Activated CD4-positive, alpha-beta T cell treated with anti-CD3 and anti-CD28 coated beads for 36 hours (primary cell): ENCODE data around the gene STAU1. TPM values are rescaled to one million over a fixed set of nuclear protein-coding genes. Genes with fewer than 3 reads are reported as not detected.
"Not testable (repeated sequence)": the region's sequence is repeated elsewhere in the genome, so short reads cannot be mapped to it uniquely, and the experiment has no call there.

ENCODE experiments used
- ATAC-seq: fragments of 200-7000 bp; cut with Tn5 transposase; one replicate; pipeline ENCODE4 v1.10.0; 2021; ENCODE audit warnings: mild to moderate bottlenecking, moderate library complexity
- CTCF ChIA-PET: fragments of 350-600 bp; sonication (Branson Sonifier 250); formaldehyde crosslinking; loops from one replicate; lab custom pipeline; 2021; ENCODE audit warnings: antibody characterized with exemption; lab: Charles Lee
- POLR2A ChIA-PET: fragments of 350-600 bp; sonication (Branson Sonifier 250); formaldehyde crosslinking; loops from one replicate; lab custom pipeline; 2021; ENCODE audit warnings: antibody characterized with exemption, inconsistent platforms; lab: Charles Lee
- DNase-seq: peaks from one replicate; pipeline ENCODE4 v3.0.0-alpha.2; 2020
- H3K27ac Mint-ChIP-seq: one replicate; pipeline ENCODE4 v1.8.0; 2021; ENCODE audit warnings: mixed read lengths
- H3K27me3 Mint-ChIP-seq: one replicate; pipeline ENCODE4 v1.8.0; 2021; ENCODE audit warnings: mixed read lengths
- H3K36me3 Mint-ChIP-seq: one replicate; pipeline ENCODE4 v1.8.0; 2021; ENCODE audit warnings: low read depth, mixed read lengths
- H3K4me1 Mint-ChIP-seq: one replicate; pipeline ENCODE4 v1.8.0; 2021; ENCODE audit warnings: mixed read lengths
- H3K4me3 Mint-ChIP-seq: one replicate; pipeline ENCODE4 v1.8.0; 2021; ENCODE audit warnings: mild to moderate bottlenecking, moderate library complexity, mixed read lengths
- H3K9me3 Mint-ChIP-seq: one replicate; pipeline ENCODE4 v1.8.0; 2021; ENCODE audit warnings: low read depth, mixed read lengths
- intact Hi-C, 2 experiments: fragments of 100-400 bp; cut with DNase I in 1 of 2; cut with micrococcal nuclease in 1 of 2; formaldehyde crosslinking; loops; one replicate each; pipeline versions ENCODE4 v1.14.2 to v1.15.1; 2022 to 2024; cut with DNase I, micrococcal nuclease
- total RNA-seq, 2 experiments: library from RNA; stranded (reverse); gene quantifications; one replicate each; pipeline ENCODE4 v1.2.3, GENCODE V29; 2021

Gene STAU1
- total RNA-seq, 2 experiments from 2014 or later, result 72.6 to 83.7 TPM

GRCh38 chr20:49103019-49103418 is 85.1 kb downstream of the STAU1 start:
- DNase-seq (no peak), ATAC-seq (no peak)
- intact Hi-C loops, result no loop called here
- Mint-ChIP-seq H3K9me3 (no peaks in the 10 kb centered on the region), H3K27ac (peak overlapping the region; percentile 51), H3K36me3 (peaks cover 49% of the 10 kb centered on the region), H3K4me3 (no peak overlapping the region), H3K27me3 (no peaks in the 10 kb centered on the region), H3K4me1 (peaks cover 5% of the 10 kb centered on the region)
- ChIA-PET CTCF (interaction anchor here (1.3 kb wide), 1 partner anchor 114 kb away, joined by 4 read pairs; no protein-coding TSS in a partner anchor), POLR2A (interaction anchor here (0.6 kb wide), 1 partner anchor 39 kb away, joined by 3 read pairs; no protein-coding TSS in a partner anchor)

- no peak for ATAC-seq
- peaks cover 5% of the 10 kb centered on the region for H3K4me1 Mint-ChIP-seq
Observed at GRCh38 chr20:49100972-49101371, 87.2 kb downstream of the STAU1 start.

GRCh38 chr20:49100292-49100691 is 87.8 kb downstream of the STAU1 start:
- peaks cover 67% of the 10 kb centered on the region for H3K36me3 Mint-ChIP-seq
- ChIA-PET CTCF (interaction anchor here (1.5 kb wide), 1 partner anchor 25 kb away, joined by 5 read pairs; no protein-coding TSS in a partner anchor), POLR2A (interaction anchor here (0.7 kb wide), 1 partner anchor 12 kb away, joined by 3 read pairs; no protein-coding TSS in a partner anchor)
- H3K27ac Mint-ChIP-seq, H3K4me1 Mint-ChIP-seq, intact Hi-C loops, H3K9me3 Mint-ChIP-seq, H3K4me3 Mint-ChIP-seq, DNase-seq, ATAC-seq, H3K27me3 Mint-ChIP-seq: not testable (repeated sequence)

More at GRCh38 chr20:49100972-49101371, 87.2 kb downstream of the STAU1 start:
- Mint-ChIP-seq H3K4me3 (no peak overlapping the region), H3K36me3 (peaks cover 65% of the 10 kb centered on the region), H3K9me3 (no peaks in the 10 kb centered on the region), H3K27me3 (no peaks in the 10 kb centered on the region), H3K27ac (peak overlapping the region; percentile 56)
- ChIA-PET POLR2A (interaction anchor here (0.7 kb wide), 1 partner anchor 11 kb away, joined by 3 read pairs; no protein-coding TSS in a partner anchor), CTCF (interaction anchor here (1.3 to 1.5 kb wide), 2 partner anchors 26 to 116 kb away, joined by 5 read pairs; no protein-coding TSS in a partner anchor)
- intact Hi-C loops, result no loop called here
- DNase-seq, result no peak

- no peak overlapping the region for H3K27ac Mint-ChIP-seq
- POLR2A ChIA-PET, result interaction anchor here (1.1 kb wide), 1 partner anchor 26 kb away, joined by 3 read pairs; no protein-coding TSS in a partner anchor
- CTCF ChIA-PET, result interaction anchor here (0.7 kb wide), 2 partner anchors 52 to 783 kb away, joined by 3 read pairs; no protein-coding TSS in a partner anchor
Observed at GRCh38 chr20:49099011-49099410, 89.1 kb downstream of the STAU1 start.

GRCh38 chr20:49098136-49098535 is 90.0 kb downstream of the STAU1 start:
- DNase-seq (no peak), ATAC-seq (no peak)
- Mint-ChIP-seq H3K4me1 (peaks cover 5% of the 10 kb centered on the region), H3K27me3 (no peaks in the 10 kb centered on the region), H3K27ac (no peak overlapping the region), H3K9me3 (no peaks in the 10 kb centered on the region), H3K36me3 (peaks cover 70% of the 10 kb centered on the region), H3K4me3 (no peak overlapping the region)
- intact Hi-C loops, result no loop called here
- CTCF ChIA-PET, result interaction anchor here (0.7 kb wide), 1 partner anchor 784 kb away, joined by 3 read pairs; no protein-coding TSS in a partner anchor
- POLR2A ChIA-PET, result interaction anchor here (1.1 kb wide), 1 partner anchor 27 kb away, joined by 3 read pairs; no protein-coding TSS in a partner anchor

More at GRCh38 chr20:49099011-49099410, 89.1 kb downstream of the STAU1 start:
- peaks cover 5% of the 10 kb centered on the region for H3K4me1 Mint-ChIP-seq
- no peaks in the 10 kb centered on the region for H3K9me3 Mint-ChIP-seq
- H3K4me3 Mint-ChIP-seq, result no peak overlapping the region
- H3K27me3 Mint-ChIP-seq, result no peaks in the 10 kb centered on the region
- intact Hi-C loops, result no loop called here
- no peak for ATAC-seq
- DNase-seq, result no peak
- H3K36me3 Mint-ChIP-seq, result peaks cover 70% of the 10 kb centered on the region

- ChIA-PET CTCF (interaction anchor here (0.6 kb wide), 1 partner anchor 39 kb away, joined by 4 read pairs; no protein-coding TSS in a partner anchor), POLR2A (no interaction called here)
- Mint-ChIP-seq H3K4me1 (peaks cover 5% of the 10 kb centered on the region), H3K36me3 (peaks cover 68% of the 10 kb centered on the region), H3K27me3 (no peaks in the 10 kb centered on the region), H3K27ac (no peak overlapping the region), H3K9me3 (no peaks in the 10 kb centered on the region), H3K4me3 (no peak overlapping the region)
- intact Hi-C loops, result no loop called here
- ATAC-seq, result no peak
- no peak for DNase-seq
Observed at GRCh38 chr20:49097159-49097558, 91.0 kb downstream of the STAU1 start.

- ATAC-seq (no peak), DNase-seq (no peak)
- Mint-ChIP-seq H3K9me3 (no peaks in the 10 kb centered on the region), H3K36me3 (peaks cover 69% of the 10 kb centered on the region), H3K27me3 (no peaks in the 10 kb centered on the region), H3K4me3 (no peak overlapping the region), H3K27ac (no peak overlapping the region), H3K4me1 (peaks cover 4% of the 10 kb centered on the region)
- ChIA-PET CTCF (interaction anchor here (0.6 kb wide), 1 partner anchor 204 kb away, joined by 3 read pairs; no protein-coding TSS in a partner anchor), POLR2A (no interaction called here)
- intact Hi-C loops, result no loop called here
Observed at GRCh38 chr20:49096203-49096730, 91.9 kb downstream of the STAU1 start.

GRCh38 chr20:49091762-49092161 is 96.4 kb downstream of the STAU1 start:
- peaks cover 61% of the 10 kb centered on the region for H3K36me3 Mint-ChIP-seq
- DNase-seq, result no peak
- H3K9me3 Mint-ChIP-seq, result no peaks in the 10 kb centered on the region
- H3K4me1 Mint-ChIP-seq, result no peaks in the 10 kb centered on the region
- no peaks in the 10 kb centered on the region for H3K27me3 Mint-ChIP-seq
- ChIA-PET POLR2A (no interaction called here), CTCF (no interaction called here)
- ATAC-seq, result no peak
- intact Hi-C loops, result no loop called here
- H3K27ac Mint-ChIP-seq, result no peak overlapping the region
- H3K4me3 Mint-ChIP-seq, result no peak overlapping the region

GRCh38 chr20:49091104-49091503 is 97.0 kb downstream of the STAU1 start:
- Mint-ChIP-seq H3K27ac (no peak overlapping the region), H3K4me1 (no peaks in the 10 kb centered on the region), H3K9me3 (no peaks in the 10 kb centered on the region), H3K36me3 (peaks cover 61% of the 10 kb centered on the region), H3K27me3 (no peaks in the 10 kb centered on the region), H3K4me3 (no peak overlapping the region)
- DNase-seq (no peak), ATAC-seq (no peak)
- ChIA-PET POLR2A (interaction anchor here (0.6 kb wide), 1 partner anchor 128 kb away, joined by 3 read pairs; the partner anchor contains the start of gene DDX27), CTCF (no interaction called here)
- intact Hi-C loops, result no loop called here

GRCh38 chr20:49082295-49082694 is 105.8 kb downstream of the STAU1 start:
- H3K27me3 Mint-ChIP-seq, intact Hi-C loops, H3K4me1 Mint-ChIP-seq, ATAC-seq, H3K27ac Mint-ChIP-seq, H3K4me3 Mint-ChIP-seq, H3K9me3 Mint-ChIP-seq, DNase-seq: not testable (repeated sequence)
- CTCF ChIA-PET, result interaction anchor here (1.1 kb wide), 1 partner anchor 70 kb away, joined by 3 read pairs; no protein-coding TSS in a partner anchor
- peaks cover 44% of the 10 kb centered on the region for H3K36me3 Mint-ChIP-seq
- POLR2A ChIA-PET, result interaction anchor here (0.7 kb wide), 1 partner anchor 21 kb away, joined by 8 read pairs; no protein-coding TSS in a partner anchor

GRCh38 chr20:49078310-49078709 is 109.8 kb downstream of the STAU1 start:
- Mint-ChIP-seq H3K27me3 (no peaks in the 10 kb centered on the region), H3K9me3 (no peaks in the 10 kb centered on the region), H3K36me3 (peaks cover 38% of the 10 kb centered on the region), H3K4me3 (no peak overlapping the region), H3K4me1 (peaks cover 4% of the 10 kb centered on the region), H3K27ac (no peak overlapping the region)
- POLR2A ChIA-PET, result no interaction called here
- CTCF ChIA-PET, result interaction anchor here (1.1 kb wide), 1 partner anchor 10 kb away, joined by 5 read pairs; no protein-coding TSS in a partner anchor
- no peak for ATAC-seq
- no peak for DNase-seq
- intact Hi-C loops, result no loop called here
